Measurements from ENCODE around the gene ADGRL2. TPM values are rescaled to one million over a fixed set of nuclear protein-coding genes. Genes with fewer than 3 reads are reported as not detected.

ADGRL2 gene
- total RNA-seq, 3 donors from 2014 or later: 4.5 to 31.7 (median 9.2) TPM

GRCh38 chr1:81802707-81803430 is 2.1 kb downstream of the ADGRL2 start:
- ATAC-seq (peak; percentile 70), DNase-seq (peak; percentile 34 to 57 (median 57))
- Histone ChIP-seq H3K36me3 (ENCODE audit: low read depth) (no peaks in the 10 kb centered on the region), H3K4me1 (ENCODE audit: low read depth) (peaks cover 16% of the 10 kb centered on the region), H3K4me3 (no peak overlapping the region), H3K9me3 (no peaks in the 10 kb centered on the region)
- intact Hi-C loops (cut with DNase I, micrococcal nuclease): no loop called here
- TF ChIP-seq CTCF (IDR thresholded peaks at IDR 0.05): no peak

- DNase-seq (peak in 1 of 3 donors; percentile 4), ATAC-seq (no peak)
- no peaks in the 10 kb centered on the region for H3K9me3 ChIP-seq
- H3K4me3 ChIP-seq: no peak overlapping the region
- peaks cover 16% of the 10 kb centered on the region for H3K4me1 ChIP-seq (ENCODE audit: low read depth)
- no peak for TF ChIP-seq CTCF (IDR thresholded peaks at IDR 0.05)
- H3K36me3 ChIP-seq (ENCODE audit: low read depth): no peaks in the 10 kb centered on the region
- intact Hi-C loops (cut with DNase I, micrococcal nuclease): no loop called here
These were observed 2.8 kb downstream of the ADGRL2 start for GRCh38 chr1:81803431-81804110.

GRCh38 chr1:81804312-81804711 is 3.6 kb downstream of the ADGRL2 start:
- Histone ChIP-seq H3K4me3 (no peak overlapping the region), H3K36me3 (ENCODE audit: low read depth) (no peaks in the 10 kb centered on the region), H3K4me1 (ENCODE audit: low read depth) (peaks cover 16% of the 10 kb centered on the region), H3K9me3 (no peaks in the 10 kb centered on the region)
- TF ChIP-seq CTCF (IDR thresholded peaks at IDR 0.05): no peak
- ATAC-seq (no peak), DNase-seq (no peak)
- intact Hi-C loops (cut with DNase I, micrococcal nuclease): no loop called here

- Histone ChIP-seq H3K9me3 (no peaks in the 10 kb centered on the region), H3K36me3 (ENCODE audit: low read depth) (no peaks in the 10 kb centered on the region), H3K4me1 (ENCODE audit: low read depth) (peaks cover 13% of the 10 kb centered on the region), H3K4me3 (no peak overlapping the region)
- intact Hi-C loops (cut with DNase I, micrococcal nuclease): no loop called here
- DNase-seq (no peak), ATAC-seq (no peak)
- TF ChIP-seq CTCF (IDR thresholded peaks at IDR 0.05): no peak
These were observed 5.0 kb downstream of the ADGRL2 start for GRCh38 chr1:81805537-81806431.

GRCh38 chr1:81806432-81806770 is 5.7 kb downstream of the ADGRL2 start:
- TF ChIP-seq CTCF (IDR thresholded peaks at IDR 0.05): no peak
- peaks cover 13% of the 10 kb centered on the region for H3K4me1 ChIP-seq (ENCODE audit: low read depth)
- no peak for ATAC-seq
- DNase-seq: no peak
- intact Hi-C loops (cut with DNase I, micrococcal nuclease): no loop called here
- no peaks in the 10 kb centered on the region for H3K9me3 ChIP-seq
- no peaks in the 10 kb centered on the region for H3K36me3 ChIP-seq (ENCODE audit: low read depth)
- no peak overlapping the region for H3K4me3 ChIP-seq
